Neuron (in vitro differentiated cells): Measurements from ENCODE around the gene SPACA7.

Experiments used
- H2AFZ ChIP-seq: one replicate; pipeline ENCODE4 v1.6.1; 2013; ENCODE audit warnings: low read depth, mild to moderate bottlenecking, inconsistent platforms, low read length, moderate library complexity
- H3K27me3 ChIP-seq: one replicate; pipeline ENCODE4 v1.6.1; 2013; ENCODE audit warnings: low read length; ENCODE audit not compliant: insufficient read depth
- H3K36me3 ChIP-seq: one replicate; pipeline ENCODE4 v1.6.1; 2013; ENCODE audit warnings: low read length; ENCODE audit not compliant: insufficient read depth
- H3K4me1 ChIP-seq: one replicate; pipeline ENCODE4 v1.6.1; 2013; ENCODE audit warnings: low read length; ENCODE audit not compliant: insufficient read depth
- H3K4me3 ChIP-seq: 2 replicates; pipeline ENCODE4 v1.5.1; 2013; ENCODE audit warnings: mild to moderate bottlenecking, low read length, moderate library complexity
- H3K9me3 ChIP-seq: one replicate; pipeline ENCODE4 v1.6.1; 2013; ENCODE audit warnings: low read length

The SPACA7 gene

GRCh38 chr13:112376050-112376681, at the start of gene SPACA7:
Gene SPACA7, plus strand, starts transcription at chr13:112376355. Its CDS starts 31 bp downstream, at chr13:112376386.
- Histone ChIP-seq H3K4me3 (no peak within 1 kb of the TSS), H3K9me3 (peaks cover 4% of the 10 kb centered on the region), H3K27me3 (peaks cover 2% of the 10 kb centered on the region), H3K36me3 (no peaks in the 10 kb centered on the region), H3K4me1 (no peaks in the 10 kb centered on the region), H2AFZ (no peak within 1 kb of the TSS)

GRCh38 chr13:112326821-112327370, 49.3 kb upstream of the SPACA7 start:
- H3K9me3 ChIP-seq: peaks cover 4% of the 10 kb centered on the region
- H2AFZ ChIP-seq: no peak overlapping the region
- no peaks in the 10 kb centered on the region for H3K4me1 ChIP-seq
- no peaks in the 10 kb centered on the region for H3K27me3 ChIP-seq
- H3K36me3 ChIP-seq: no peaks in the 10 kb centered on the region
- no peak overlapping the region for H3K4me3 ChIP-seq

- no peak overlapping the region for H3K4me3 ChIP-seq
- H3K27me3 ChIP-seq: no peaks in the 10 kb centered on the region
- no peaks in the 10 kb centered on the region for H3K36me3 ChIP-seq
- H3K9me3 ChIP-seq: peaks cover 8% of the 10 kb centered on the region
- H2AFZ ChIP-seq: no peak overlapping the region
- no peaks in the 10 kb centered on the region for H3K4me1 ChIP-seq
These were observed 47.2 kb upstream of the SPACA7 start for GRCh38 chr13:112328936-112329335.

GRCh38 chr13:112329376-112329775, 46.8 kb upstream of the SPACA7 start:
- Histone ChIP-seq H3K9me3 (peaks cover 8% of the 10 kb centered on the region), H3K4me1 (no peaks in the 10 kb centered on the region), H3K27me3 (no peaks in the 10 kb centered on the region), H3K36me3 (no peaks in the 10 kb centered on the region), H3K4me3 (no peak overlapping the region), H2AFZ (no peak overlapping the region)

- Histone ChIP-seq H2AFZ (no peak overlapping the region), H3K4me3 (no peak overlapping the region), H3K9me3 (peaks cover 8% of the 10 kb centered on the region), H3K4me1 (no peaks in the 10 kb centered on the region), H3K36me3 (no peaks in the 10 kb centered on the region), H3K27me3 (no peaks in the 10 kb centered on the region)
These were observed 46.1 kb upstream of the SPACA7 start for GRCh38 chr13:112330066-112330465.

- Histone ChIP-seq H3K4me1 (no peaks in the 10 kb centered on the region), H3K27me3 (no peaks in the 10 kb centered on the region), H3K36me3 (no peaks in the 10 kb centered on the region), H3K9me3 (peaks cover 8% of the 10 kb centered on the region), H2AFZ (no peak overlapping the region), H3K4me3 (no peak overlapping the region)
These were observed 45.4 kb upstream of the SPACA7 start for GRCh38 chr13:112330479-112331381.

- no peak overlapping the region for H3K4me3 ChIP-seq
- no peaks in the 10 kb centered on the region for H3K27me3 ChIP-seq
- peaks cover 8% of the 10 kb centered on the region for H3K9me3 ChIP-seq
- no peaks in the 10 kb centered on the region for H3K4me1 ChIP-seq
- no peaks in the 10 kb centered on the region for H3K36me3 ChIP-seq
- no peak overlapping the region for H2AFZ ChIP-seq
These were observed 44.5 kb upstream of the SPACA7 start for GRCh38 chr13:112331675-112332074.

GRCh38 chr13:112332727-112333126, 43.4 kb upstream of the SPACA7 start:
- H3K27me3 ChIP-seq: no peaks in the 10 kb centered on the region
- no peaks in the 10 kb centered on the region for H3K4me1 ChIP-seq
- H3K4me3 ChIP-seq: no peak overlapping the region
- no peaks in the 10 kb centered on the region for H3K36me3 ChIP-seq
- H2AFZ ChIP-seq: no peak overlapping the region
- peaks cover 11% of the 10 kb centered on the region for H3K9me3 ChIP-seq

- Histone ChIP-seq H3K4me1 (no peaks in the 10 kb centered on the region), H3K36me3 (no peaks in the 10 kb centered on the region), H3K9me3 (peaks cover 11% of the 10 kb centered on the region), H3K4me3 (no peak overlapping the region), H3K27me3 (no peaks in the 10 kb centered on the region), H2AFZ (no peak overlapping the region)
These were observed 42.2 kb upstream of the SPACA7 start for GRCh38 chr13:112333756-112334543.

- H3K4me1 ChIP-seq: no peaks in the 10 kb centered on the region
- peaks cover 10% of the 10 kb centered on the region for H3K9me3 ChIP-seq
- no peak overlapping the region for H3K4me3 ChIP-seq
- H2AFZ ChIP-seq: no peak overlapping the region
- H3K27me3 ChIP-seq: no peaks in the 10 kb centered on the region
- no peaks in the 10 kb centered on the region for H3K36me3 ChIP-seq
These were observed 41.0 kb upstream of the SPACA7 start for GRCh38 chr13:112335135-112335534.

GRCh38 chr13:112341446-112341845, 34.7 kb upstream of the SPACA7 start:
- no peak overlapping the region for H2AFZ ChIP-seq
- H3K36me3 ChIP-seq: no peaks in the 10 kb centered on the region
- H3K4me3 ChIP-seq: no peak overlapping the region
- H3K4me1 ChIP-seq: peaks cover 10% of the 10 kb centered on the region
- no peaks in the 10 kb centered on the region for H3K27me3 ChIP-seq
- peaks cover 7% of the 10 kb centered on the region for H3K9me3 ChIP-seq

GRCh38 chr13:112341976-112342735, 34.0 kb upstream of the SPACA7 start:
- H3K27me3 ChIP-seq: no peaks in the 10 kb centered on the region
- H3K4me1 ChIP-seq: peaks cover 10% of the 10 kb centered on the region
- H2AFZ ChIP-seq: no peak overlapping the region

More at GRCh38 chr13:112341976-112342735, 34.0 kb upstream of the SPACA7 start:
- peaks cover 7% of the 10 kb centered on the region for H3K9me3 ChIP-seq
- H3K4me3 ChIP-seq: no peak overlapping the region
- H3K36me3 ChIP-seq: no peaks in the 10 kb centered on the region
